Sigmoid colon (tissue), 4 donors: ENCODE data around the gene NFIA.

Experiments
- POLR2AphosphoS5 ChIP-seq, 4 donors: sonication (generic); formaldehyde crosslinking; IDR thresholded peaks; one replicate each; pipeline ENCODE4 v1.6.1; 2017; ENCODE audit warnings: antibody characterized with exemption in 4 of 4
- TF ChIP-seq, protein P1 (sequence below), 4 experiments: fragments of 450-650 bp in 3 of 4; fragments of 200-600 bp in 1 of 4; IDR thresholded peaks; one replicate each; pipeline ENCODE4 v1.5.1; 2016 to 2019; ENCODE audit warnings: antibody characterized with exemption in 4 of 4, mild to moderate bottlenecking in 3 of 4, moderate library complexity in 2 of 4

DNA sequence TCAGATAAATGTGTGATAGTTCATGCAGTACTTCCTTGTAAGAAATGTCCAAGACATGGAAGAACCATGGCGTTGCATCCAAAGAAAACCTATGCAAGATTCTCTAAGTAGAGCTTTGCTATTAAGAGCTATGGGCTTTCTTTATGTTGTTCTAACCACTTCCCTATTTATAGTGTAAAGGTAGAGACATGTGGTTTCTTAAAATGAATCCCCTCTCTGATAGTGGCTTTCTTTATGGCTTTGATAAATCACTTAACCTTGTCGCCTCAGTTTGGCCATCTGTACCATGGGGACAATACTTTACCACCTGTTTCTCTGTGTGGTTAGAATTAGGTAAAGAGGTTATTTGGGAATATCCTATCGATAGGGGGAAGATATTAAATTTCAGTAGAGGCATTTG is 305.5 kb downstream of the NFIA start:
- TF ChIP-seq, protein P1, sequence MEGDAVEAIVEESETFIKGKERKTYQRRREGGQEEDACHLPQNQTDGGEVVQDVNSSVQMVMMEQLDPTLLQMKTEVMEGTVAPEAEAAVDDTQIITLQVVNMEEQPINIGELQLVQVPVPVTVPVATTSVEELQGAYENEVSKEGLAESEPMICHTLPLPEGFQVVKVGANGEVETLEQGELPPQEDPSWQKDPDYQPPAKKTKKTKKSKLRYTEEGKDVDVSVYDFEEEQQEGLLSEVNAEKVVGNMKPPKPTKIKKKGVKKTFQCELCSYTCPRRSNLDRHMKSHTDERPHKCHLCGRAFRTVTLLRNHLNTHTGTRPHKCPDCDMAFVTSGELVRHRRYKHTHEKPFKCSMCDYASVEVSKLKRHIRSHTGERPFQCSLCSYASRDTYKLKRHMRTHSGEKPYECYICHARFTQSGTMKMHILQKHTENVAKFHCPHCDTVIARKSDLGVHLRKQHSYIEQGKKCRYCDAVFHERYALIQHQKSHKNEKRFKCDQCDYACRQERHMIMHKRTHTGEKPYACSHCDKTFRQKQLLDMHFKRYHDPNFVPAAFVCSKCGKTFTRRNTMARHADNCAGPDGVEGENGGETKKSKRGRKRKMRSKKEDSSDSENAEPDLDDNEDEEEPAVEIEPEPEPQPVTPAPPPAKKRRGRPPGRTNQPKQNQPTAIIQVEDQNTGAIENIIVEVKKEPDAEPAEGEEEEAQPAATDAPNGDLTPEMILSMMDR (IDR thresholded peaks at IDR 0.05) = no peak
- TF ChIP-seq POLR2AphosphoS5 (IDR thresholded peaks at IDR 0.05) = no peak
